OCI-LY1 (cell line): ENCODE data around the gene TNNT2.

ENCODE experiments used
- H2AFZ ChIP-seq: fragments of 200-600 bp; sonication (generic), shearing (Covaris generic); 2 replicates; pipeline ENCODE4 v1.6.0; 2014; ENCODE audit warnings: antibody characterized with exemption, mild to moderate bottlenecking, low read length
- H3F3A ChIP-seq: fragments of 200-600 bp; sonication (generic), shearing (Covaris generic); 2 replicates; pipeline ENCODE4 v1.6.0; 2014; ENCODE audit warnings: mild to moderate bottlenecking, antibody characterized with exemption, low read length, moderate library complexity; ENCODE audit not compliant: insufficient read depth
- H3K27ac ChIP-seq: fragments of 200-600 bp; sonication (generic); 2 replicates; pipeline ENCODE4 v1.5.1; 2014; ENCODE audit warnings: low read length, mixed run types, mild to moderate bottlenecking, low read depth; ENCODE audit not compliant: poor library complexity, severe bottlenecking
- H3K27me3 ChIP-seq: fragments of 200-600 bp; sonication (generic); 2 replicates; pipeline ENCODE4 v1.6.0; 2014; ENCODE audit warnings: antibody characterized with exemption, mild to moderate bottlenecking, low read length, moderate library complexity; ENCODE audit not compliant: insufficient read depth
- H3K36me3 ChIP-seq: fragments of 200-600 bp; sonication (generic); 2 replicates; pipeline ENCODE4 v1.6.1; 2014; ENCODE audit warnings: mild to moderate bottlenecking, antibody characterized with exemption, low read length, moderate library complexity, mixed read lengths; ENCODE audit not compliant: insufficient read depth
- H3K4me1 ChIP-seq: fragments of 200-600 bp; sonication (generic); 2 replicates; pipeline ENCODE4 v1.5.1; 2014; ENCODE audit warnings: mild to moderate bottlenecking, low read length, moderate library complexity; ENCODE audit not compliant: insufficient read depth, severe bottlenecking
- H3K4me2 ChIP-seq: fragments of 200-600 bp; sonication (generic), shearing (Covaris generic); 2 replicates; pipeline ENCODE4 v1.6.1; 2014; ENCODE audit warnings: low read length
- H3K4me3 ChIP-seq: fragments of 200-600 bp; sonication (generic); 2 replicates; pipeline ENCODE4 v1.5.1; 2014; ENCODE audit warnings: low read length, low read depth, mild to moderate bottlenecking, mixed read lengths; ENCODE audit not compliant: poor library complexity, severe bottlenecking
- H3K79me2 ChIP-seq: fragments of 200-600 bp; shearing (Covaris generic); 2 replicates; pipeline ENCODE4 v1.6.1; 2016; ENCODE audit warnings: mixed run types, low read length, mixed read lengths; ENCODE audit not compliant: insufficient read depth
- H3K9ac ChIP-seq: fragments of 200-600 bp; sonication (generic), shearing (Covaris generic); 2 replicates; pipeline ENCODE4 v1.6.1; 2014; ENCODE audit warnings: mild to moderate bottlenecking, low read length, mixed read lengths
- H3K9me2 ChIP-seq: fragments of 200-600 bp; sonication (generic), shearing (Covaris generic); 2 replicates; pipeline ENCODE4 v1.6.1; 2014; ENCODE audit warnings: low read depth, mild to moderate bottlenecking, low read length, mixed read lengths
- H3K9me3 ChIP-seq: fragments of 200-600 bp; shearing (Covaris generic); 2 replicates; pipeline ENCODE4 v1.6.1; 2014; ENCODE audit warnings: low read length, mixed read lengths
- H4K20me1 ChIP-seq: fragments of 200-600 bp; sonication (generic), shearing (Covaris generic); 2 replicates; pipeline ENCODE4 v1.6.0; 2016; ENCODE audit warnings: mild to moderate bottlenecking, low read length; ENCODE audit not compliant: insufficient read depth
- EZH2 ChIP-seq: fragments of 200-600 bp; sonication (generic), shearing (Covaris generic); IDR thresholded peaks from 2 replicates; pipeline ENCODE4 v1.8.0; 2017; ENCODE audit warnings: borderline replicate concordance, mixed run types, mild to moderate bottlenecking, antibody characterized with exemption, low read length, moderate library complexity, mixed read lengths
- TF ChIP-seq, protein P1 (sequence below): fragments of 200-600 bp; sonication (generic), shearing (Covaris generic); IDR thresholded peaks from 2 replicates; pipeline ENCODE4 v1.5.1; 2017; ENCODE audit warnings: mild to moderate bottlenecking, antibody characterized with exemption, low read length, moderate library complexity, mixed read lengths

The TNNT2 gene

DNA sequence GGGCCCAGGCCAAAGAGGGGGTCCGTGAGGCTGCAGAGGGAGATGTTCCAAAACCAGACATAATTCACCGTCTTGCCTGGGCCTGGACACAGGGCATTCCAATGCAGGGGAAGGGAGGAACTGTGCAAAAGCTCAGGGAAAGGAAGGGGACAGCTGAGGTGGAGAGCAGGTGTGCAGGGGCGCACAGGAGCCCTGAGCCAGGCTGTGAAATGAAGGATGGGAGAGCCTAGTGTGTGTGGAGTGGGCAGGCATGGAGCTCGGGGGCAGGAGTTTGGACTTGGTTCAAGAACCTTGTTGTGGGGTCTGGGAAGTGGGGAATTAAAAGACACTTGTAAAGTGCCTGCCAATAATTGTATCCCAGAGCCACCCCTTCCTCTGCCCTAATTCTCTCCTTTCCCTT is 41.8 kb upstream of the TNNT2 start:
- Histone ChIP-seq H3K9me3 (no peaks in the 10 kb centered on the region), H3K4me1 (no peaks in the 10 kb centered on the region)

DNA sequence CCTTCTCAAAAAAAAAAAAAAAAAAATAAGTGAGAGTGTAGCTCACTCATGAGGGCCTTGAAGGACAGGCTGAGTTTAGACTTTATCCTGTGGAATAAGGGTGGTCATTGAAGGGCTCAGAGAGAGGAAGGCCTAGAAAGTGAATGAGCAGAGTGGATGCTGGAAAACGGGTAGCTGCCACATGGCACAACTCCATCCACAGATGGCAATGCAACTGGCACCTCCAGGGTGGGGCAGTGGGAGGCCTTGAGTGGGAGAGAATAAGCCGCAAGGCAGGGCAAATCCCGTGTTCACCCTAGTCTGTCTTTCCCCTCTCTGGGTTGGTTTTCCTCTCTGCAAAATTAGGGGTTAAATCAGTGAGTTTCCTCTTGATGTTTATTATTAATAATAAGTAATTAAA is 41.0 kb upstream of the TNNT2 start:
- Histone ChIP-seq H3K9me2 (no peaks in the 10 kb centered on the region), H2AFZ (no peak overlapping the region), H3K9me3 (no peaks in the 10 kb centered on the region), H3K79me2 (no peaks in the 10 kb centered on the region), H3K4me2 (no peak overlapping the region), H4K20me1 (no peaks in the 10 kb centered on the region), H3K27me3 (peaks cover 6% of the 10 kb centered on the region; the same call in 1 of the 2 replicates), H3K27ac (no peak overlapping the region), H3K4me3 (no peak overlapping the region), H3F3A (no peaks in the 10 kb centered on the region), H3K9ac (no peak overlapping the region), H3K36me3 (no peaks in the 10 kb centered on the region), H3K4me1 (no peaks in the 10 kb centered on the region)
- TF ChIP-seq, protein P1, sequence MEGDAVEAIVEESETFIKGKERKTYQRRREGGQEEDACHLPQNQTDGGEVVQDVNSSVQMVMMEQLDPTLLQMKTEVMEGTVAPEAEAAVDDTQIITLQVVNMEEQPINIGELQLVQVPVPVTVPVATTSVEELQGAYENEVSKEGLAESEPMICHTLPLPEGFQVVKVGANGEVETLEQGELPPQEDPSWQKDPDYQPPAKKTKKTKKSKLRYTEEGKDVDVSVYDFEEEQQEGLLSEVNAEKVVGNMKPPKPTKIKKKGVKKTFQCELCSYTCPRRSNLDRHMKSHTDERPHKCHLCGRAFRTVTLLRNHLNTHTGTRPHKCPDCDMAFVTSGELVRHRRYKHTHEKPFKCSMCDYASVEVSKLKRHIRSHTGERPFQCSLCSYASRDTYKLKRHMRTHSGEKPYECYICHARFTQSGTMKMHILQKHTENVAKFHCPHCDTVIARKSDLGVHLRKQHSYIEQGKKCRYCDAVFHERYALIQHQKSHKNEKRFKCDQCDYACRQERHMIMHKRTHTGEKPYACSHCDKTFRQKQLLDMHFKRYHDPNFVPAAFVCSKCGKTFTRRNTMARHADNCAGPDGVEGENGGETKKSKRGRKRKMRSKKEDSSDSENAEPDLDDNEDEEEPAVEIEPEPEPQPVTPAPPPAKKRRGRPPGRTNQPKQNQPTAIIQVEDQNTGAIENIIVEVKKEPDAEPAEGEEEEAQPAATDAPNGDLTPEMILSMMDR, result no peak
- no peak for TF ChIP-seq EZH2

More for the DNA sequence above, 41.8 kb upstream of the TNNT2 start:
- no peaks in the 10 kb centered on the region for H3F3A ChIP-seq
- H3K4me2 ChIP-seq, result no peak overlapping the region
- no peak overlapping the region for H2AFZ ChIP-seq
- no peaks in the 10 kb centered on the region for H3K36me3 ChIP-seq
- TF ChIP-seq EZH2, result no peak
- TF ChIP-seq, protein P1, result no peak
- no peaks in the 10 kb centered on the region for H3K9me2 ChIP-seq
- H3K9ac ChIP-seq, result no peak overlapping the region
- no peak overlapping the region for H3K27ac ChIP-seq
- H3K27me3 ChIP-seq, result peaks cover 6% of the 10 kb centered on the region; the same call in 1 of the 2 replicates
- H3K79me2 ChIP-seq, result no peaks in the 10 kb centered on the region
- H4K20me1 ChIP-seq, result no peaks in the 10 kb centered on the region
- H3K4me3 ChIP-seq, result no peak overlapping the region

DNA sequence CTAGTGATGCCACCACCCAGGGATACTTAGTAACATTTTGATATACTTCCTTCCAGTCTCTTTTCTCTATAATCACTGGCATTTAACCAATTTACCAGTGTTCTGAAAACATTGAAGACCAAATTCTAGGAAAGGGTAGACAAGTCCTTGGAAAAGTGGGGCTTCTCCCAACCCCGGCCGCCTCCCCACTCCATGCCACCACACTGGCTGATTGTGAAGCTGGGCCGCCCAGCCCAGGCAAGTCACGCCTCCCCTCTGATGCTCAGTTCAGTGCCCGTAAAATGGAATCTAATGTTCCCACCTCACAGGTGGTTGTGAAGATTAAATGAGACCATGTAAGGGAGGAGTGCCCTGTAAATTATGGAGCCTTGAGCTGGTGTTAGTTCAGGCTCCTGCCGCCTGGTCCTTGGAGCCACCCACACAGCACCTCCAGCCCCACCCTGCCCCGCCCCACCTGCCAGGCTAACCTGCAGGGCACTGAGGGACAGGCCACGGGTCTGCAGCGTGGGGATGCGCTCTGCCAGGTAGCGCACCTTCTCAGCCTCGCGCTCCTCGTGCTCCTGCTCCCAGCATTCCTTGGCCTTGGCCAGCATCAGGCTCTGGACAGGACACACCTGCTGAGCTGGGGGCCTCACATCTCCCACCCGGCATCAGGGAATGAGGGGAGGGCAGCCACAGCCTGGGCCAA is 36.7 kb upstream of the TNNT2 start:
- Histone ChIP-seq H2AFZ (no peak overlapping the region), H3K9me3 (no peaks in the 10 kb centered on the region), H3K27ac (no peak overlapping the region), H3K36me3 (no peaks in the 10 kb centered on the region), H3K27me3 (no peaks in the 10 kb centered on the region; the same call in 1 of the 2 replicates), H3K4me2 (no peak overlapping the region), H3K4me1 (no peaks in the 10 kb centered on the region), H3K4me3 (no peak overlapping the region), H4K20me1 (no peaks in the 10 kb centered on the region), H3K9ac (no peak overlapping the region), H3K9me2 (no peaks in the 10 kb centered on the region), H3F3A (no peaks in the 10 kb centered on the region), H3K79me2 (no peaks in the 10 kb centered on the region)
- TF ChIP-seq EZH2, result no peak

DNA sequence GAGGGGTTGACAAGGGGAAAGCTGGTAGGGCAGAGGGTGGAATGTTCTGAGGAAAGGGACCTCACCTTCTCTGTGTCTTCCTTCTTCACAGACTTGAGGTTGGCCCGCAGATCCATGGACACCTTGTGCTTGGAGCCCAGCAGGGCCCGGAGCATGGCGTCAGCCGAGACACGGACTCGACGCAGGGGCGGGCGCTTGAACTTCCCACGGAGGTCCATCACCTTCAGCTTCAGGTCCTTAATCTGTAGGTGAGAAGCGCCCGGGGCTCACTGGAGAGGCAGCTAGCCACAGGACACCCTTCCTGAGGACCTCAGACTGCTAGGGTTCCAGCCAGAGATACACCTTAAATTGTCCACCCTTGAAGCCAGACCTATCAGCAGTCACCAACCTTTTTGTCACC is 33.8 kb upstream of the TNNT2 start:
- Histone ChIP-seq H3K36me3 (no peaks in the 10 kb centered on the region), H3K4me2 (no peak overlapping the region), H3K9me2 (no peaks in the 10 kb centered on the region), H3K9me3 (no peaks in the 10 kb centered on the region), H3K27ac (no peak overlapping the region), H3K4me3 (no peak overlapping the region), H3K79me2 (no peaks in the 10 kb centered on the region), H4K20me1 (no peaks in the 10 kb centered on the region), H3F3A (no peaks in the 10 kb centered on the region), H3K9ac (no peak overlapping the region), H3K27me3 (no peaks in the 10 kb centered on the region), H3K4me1 (no peaks in the 10 kb centered on the region), H2AFZ (no peak overlapping the region)
- no peak for TF ChIP-seq EZH2
- TF ChIP-seq, protein P1, result no peak
